WTC11 (cell line): ENCODE data around the gene P2RY1. TPM values are rescaled to one million over a fixed set of nuclear protein-coding genes. Genes with fewer than 3 reads are reported as not detected.

ENCODE experiments used
- ATAC-seq: fragments of 200-7000 bp; cut with Tn5 transposase; 2 replicates; pipeline ENCODE4 v1.10.0; 2021; ENCODE audit warnings: mild to moderate bottlenecking, moderate library complexity
- CTCF ChIA-PET: fragments of 300-600 bp; sonication (Branson Sonifier 250); formaldehyde crosslinking; loops from one replicate; lab custom pipeline; 2021; ENCODE audit warnings: antibody characterized with exemption; lab: Charles Lee
- POLR2A ChIA-PET: fragments of 350-600 bp; sonication (Branson Sonifier 250); formaldehyde crosslinking; loops from one replicate; lab custom pipeline; 2021; ENCODE audit warnings: antibody characterized with exemption; lab: Charles Lee
- DNase-seq: peaks from one replicate; pipeline ENCODE4 v3.0.0; 2021; ENCODE audit warnings: low spot score
- H3K27ac Mint-ChIP-seq: 2 replicates; pipeline ENCODE4 v1.8.0; 2021; ENCODE audit warnings: mixed read lengths
- H3K27me3 Mint-ChIP-seq: 2 replicates; pipeline ENCODE4 v1.8.0; 2021; ENCODE audit warnings: low read depth, mild to moderate bottlenecking, moderate library complexity, mixed read lengths
- H3K36me3 Mint-ChIP-seq: 2 replicates; pipeline ENCODE4 v1.8.0; 2021; ENCODE audit warnings: mixed read lengths
- H3K4me1 Mint-ChIP-seq: 2 replicates; pipeline ENCODE4 v1.8.0; 2022; ENCODE audit warnings: mixed read lengths
- H3K4me3 Mint-ChIP-seq: 2 replicates; pipeline ENCODE4 v1.8.0; 2021; ENCODE audit warnings: mild to moderate bottlenecking, moderate library complexity, mixed read lengths
- H3K9me3 Mint-ChIP-seq: 2 replicates; pipeline ENCODE4 v1.8.0; 2021; ENCODE audit warnings: mixed read lengths
- CBFB ChIP-seq: sonication (generic); formaldehyde crosslinking; IDR thresholded peaks from 2 replicates; pipeline ENCODE4 v1.8.1; 2022; ENCODE audit warnings: mild to moderate bottlenecking, low read depth, missing genetic modification reagents
- CREM ChIP-seq: sonication (generic); formaldehyde crosslinking; IDR thresholded peaks from 2 replicates; pipeline ENCODE4 v1.8.1; 2022; ENCODE audit warnings: mild to moderate bottlenecking, missing genetic modification reagents, moderate library complexity
- ELF4 ChIP-seq: sonication (generic); formaldehyde crosslinking; IDR thresholded peaks from 2 replicates; pipeline ENCODE4 v1.8.1; 2022; ENCODE audit warnings: low read depth, mild to moderate bottlenecking, moderate library complexity, missing genetic modification reagents
- ETV6 ChIP-seq: sonication (generic); formaldehyde crosslinking; IDR thresholded peaks from 2 replicates; pipeline ENCODE4 v1.8.1; 2022; ENCODE audit warnings: mild to moderate bottlenecking, missing genetic modification reagents
- FOXP1 ChIP-seq: sonication (generic); formaldehyde crosslinking; IDR thresholded peaks from 2 replicates; pipeline ENCODE4 v1.8.0; 2022; ENCODE audit warnings: missing genetic modification reagents, mild to moderate bottlenecking, moderate library complexity, borderline replicate concordance
- FOXP4 ChIP-seq: sonication (generic); formaldehyde crosslinking; IDR thresholded peaks from 2 replicates; pipeline ENCODE4 v1.8.0; 2022; ENCODE audit warnings: mild to moderate bottlenecking, missing genetic modification reagents
- GABPB1 ChIP-seq: sonication (generic); formaldehyde crosslinking; IDR thresholded peaks from 2 replicates; pipeline ENCODE4 v1.8.1; 2023; ENCODE audit warnings: mild to moderate bottlenecking, missing genetic modification reagents
- GTF2I ChIP-seq: fragments of 250-450 bp; sonication (Bioruptor Pico); conservative IDR thresholded peaks from 2 replicates; pipeline ENCODE4 v1.4.0; 2021; ENCODE audit warnings: mild to moderate bottlenecking
- KAT7 ChIP-seq: sonication (generic); formaldehyde crosslinking; IDR thresholded peaks from 2 replicates; pipeline ENCODE4 v1.8.1; 2023; ENCODE audit warnings: missing genetic modification reagents, mild to moderate bottlenecking, borderline replicate concordance
- MXD4 ChIP-seq: fragments of 250-450 bp; sonication (Bioruptor Pico); IDR thresholded peaks from 2 replicates; pipeline ENCODE4 v1.8.0; 2021; ENCODE audit warnings: mild to moderate bottlenecking, moderate library complexity, borderline replicate concordance
- NR2C2 ChIP-seq: sonication (generic); formaldehyde crosslinking; IDR thresholded peaks from 2 replicates; pipeline ENCODE4 v1.8.0; 2022; ENCODE audit warnings: mild to moderate bottlenecking, missing genetic modification reagents
- PRDM15 ChIP-seq: sonication (generic); formaldehyde crosslinking; IDR thresholded peaks from 2 replicates; pipeline ENCODE4 v1.8.0; 2022; ENCODE audit warnings: missing genetic modification reagents
- TCF7 ChIP-seq: sonication (generic); formaldehyde crosslinking; IDR thresholded peaks from 2 replicates; pipeline ENCODE4 v1.8.0; 2022; ENCODE audit warnings: mild to moderate bottlenecking, low read depth, missing genetic modification reagents, moderate library complexity
- USF1 ChIP-seq: sonication (generic); formaldehyde crosslinking; IDR thresholded peaks from 2 replicates; pipeline ENCODE4 v1.8.0; 2022; ENCODE audit warnings: mild to moderate bottlenecking, missing genetic modification reagents
- ZNF138 ChIP-seq: sonication (generic); formaldehyde crosslinking; conservative IDR thresholded peaks from 2 replicates; pipeline ENCODE4 v1.8.1; 2022; ENCODE audit warnings: mild to moderate bottlenecking, moderate library complexity, missing genetic modification reagents
- total RNA-seq: library from RNA; stranded (reverse); gene quantifications from 3 replicates; pipeline ENCODE4 v1.2.3, GENCODE V29; 2021
- TF ChIP-seq, protein P1 (sequence below): sonication (generic); formaldehyde crosslinking; IDR thresholded peaks from 2 replicates; pipeline ENCODE4 v1.8.1; 2022; ENCODE audit warnings: mild to moderate bottlenecking, moderate library complexity, missing genetic modification reagents
- TF ChIP-seq, protein P2 (sequence below): fragments of 250-450 bp; sonication (Bioruptor Pico); IDR thresholded peaks from 2 replicates; pipeline ENCODE4 v2.1.2; 2022; ENCODE audit warnings: mild to moderate bottlenecking, moderate library complexity

The P2RY1 gene
- total RNA-seq, 1 experiment from 2014 or later, result 47.2 TPM

GRCh38 chr3:152879790-152880174 lies 44.9 kb downstream of the P2RY1 start:
- ATAC-seq, result no peak
- Mint-ChIP-seq H3K9me3 (peaks cover 7% of the 10 kb centered on the region), H3K36me3 (peaks cover 4% of the 10 kb centered on the region; the same call in 1 of the 2 replicates), H3K27me3 (no peaks in the 10 kb centered on the region), H3K4me3 (no peak overlapping the region), H3K27ac (no peak overlapping the region), H3K4me1 (no peaks in the 10 kb centered on the region)
- ChIA-PET POLR2A (interaction anchor here (0.5 kb wide), 1 partner anchor 401 kb away, joined by 3 read pairs; no protein-coding TSS in a partner anchor), CTCF (no interaction called here)
- no peak for DNase-seq
- TF ChIP-seq, protein P1, sequence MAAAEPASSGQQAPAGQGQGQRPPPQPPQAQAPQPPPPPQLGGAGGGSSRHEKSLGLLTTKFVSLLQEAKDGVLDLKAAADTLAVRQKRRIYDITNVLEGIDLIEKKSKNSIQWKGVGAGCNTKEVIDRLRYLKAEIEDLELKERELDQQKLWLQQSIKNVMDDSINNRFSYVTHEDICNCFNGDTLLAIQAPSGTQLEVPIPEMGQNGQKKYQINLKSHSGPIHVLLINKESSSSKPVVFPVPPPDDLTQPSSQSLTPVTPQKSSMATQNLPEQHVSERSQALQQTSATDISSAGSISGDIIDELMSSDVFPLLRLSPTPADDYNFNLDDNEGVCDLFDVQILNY (CRISPR knock-in tag), result no peak

DNA sequence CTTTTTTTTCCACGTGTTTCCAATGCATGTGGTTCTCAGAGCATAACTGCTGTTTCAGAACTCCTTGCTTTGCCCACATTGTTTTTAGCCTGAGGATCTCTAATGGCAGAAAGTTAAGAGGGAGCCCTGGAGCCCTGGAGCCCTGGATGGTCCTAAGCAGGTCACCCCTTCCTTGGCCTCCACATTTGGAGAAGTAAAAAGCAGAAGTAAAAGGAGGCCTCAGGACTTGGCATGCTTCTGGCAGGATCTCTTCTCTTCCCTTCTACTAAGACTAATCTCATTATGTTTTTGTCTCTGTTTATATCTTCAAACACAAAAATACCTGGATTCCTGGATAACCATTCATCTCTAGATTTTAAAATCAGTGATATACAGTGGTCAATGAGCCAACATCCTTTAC lies 50.1 kb downstream of the P2RY1 start:
- ATAC-seq, result no peak
- no peak for DNase-seq
- H3K27me3 Mint-ChIP-seq, result no peaks in the 10 kb centered on the region
- H3K9me3 Mint-ChIP-seq, result no peaks in the 10 kb centered on the region
- no peaks in the 10 kb centered on the region for H3K36me3 Mint-ChIP-seq
- TF ChIP-seq GTF2I (CRISPR knock-in tag) (no peak), ZNF138 (CRISPR knock-in tag) (no peak), NR2C2 (CRISPR knock-in tag) (no peak), PRDM15 (CRISPR knock-in tag) (no peak), TCF7 (CRISPR knock-in tag) (no peak), GABPB1 (no peak), KAT7 (CRISPR knock-in tag) (no peak), CREM (no peak), CBFB (CRISPR knock-in tag) (no peak), FOXP1 (no peak), ETV6 (no peak), FOXP4 (CRISPR knock-in tag) (no peak), ELF4 (no peak), MXD4 (CRISPR knock-in tag) (no peak), USF1 (CRISPR knock-in tag) (no peak)
- TF ChIP-seq, protein P2, sequence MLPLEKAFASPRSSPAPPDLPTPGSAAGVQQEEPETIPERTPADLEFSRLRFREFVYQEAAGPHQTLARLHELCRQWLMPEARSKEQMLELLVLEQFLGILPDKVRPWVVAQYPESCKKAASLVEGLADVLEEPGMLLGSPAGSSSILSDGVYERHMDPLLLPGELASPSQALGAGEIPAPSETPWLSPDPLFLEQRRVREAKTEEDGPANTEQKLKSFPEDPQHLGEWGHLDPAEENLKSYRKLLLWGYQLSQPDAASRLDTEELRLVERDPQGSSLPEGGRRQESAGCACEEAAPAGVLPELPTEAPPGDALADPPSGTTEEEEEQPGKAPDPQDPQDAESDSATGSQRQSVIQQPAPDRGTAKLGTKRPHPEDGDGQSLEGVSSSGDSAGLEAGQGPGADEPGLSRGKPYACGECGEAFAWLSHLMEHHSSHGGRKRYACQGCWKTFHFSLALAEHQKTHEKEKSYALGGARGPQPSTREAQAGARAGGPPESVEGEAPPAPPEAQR, result no peak
- TF ChIP-seq, all 79 proteins: peak for 0
- H3K4me3 Mint-ChIP-seq, result no peak overlapping the region
- CTCF ChIA-PET, result no interaction called here
- no peaks in the 10 kb centered on the region for H3K4me1 Mint-ChIP-seq
- POLR2A ChIA-PET, result no interaction called here
- H3K27ac Mint-ChIP-seq, result no peak overlapping the region
